ENCODE data around the gene FGD1.
A peak's percentile ranks its signal among the peaks of the same experiment; 100 is the strongest.
"Not testable (repeated sequence)": the region's sequence is repeated elsewhere in the genome, so short reads cannot be mapped to it uniquely, and the experiment has no call there.

Gene FGD1

GRCh38 chrX:54495814-54496516 lies at the start of gene FGD1:
Gene FGD1, minus strand, starts transcription at chrX:54496234. Its CDS starts 802 bp downstream, at chrX:54495432.
- H3K36me3 ChIP-seq (ENCODE audit: control insufficient read depth in 1 of 2, insufficient read depth in 2 of 2, low read length in 2 of 2), result no peaks in the 10 kb centered on the region
- H3K4me1 ChIP-seq (ENCODE audit: control insufficient read depth in 1 of 2, insufficient read depth in 2 of 2, low read length in 2 of 2), result peaks cover 0 to 12% of the 10 kb centered on the region in 2 donors
- no peaks in the 10 kb centered on the region for H3K27me3 ChIP-seq (ENCODE audit: low read depth, low read length)
- peak within 1 kb of the TSS; percentile 59 to 64 for H3K4me3 ChIP-seq (ENCODE audit: low read depth in 1 of 2, low read length in 2 of 2)
- H3K9me3 ChIP-seq (ENCODE audit: control insufficient read depth in 1 of 2, low read length in 2 of 2), result no peaks in the 10 kb centered on the region
- no peak within 1 kb of the TSS for H3K27ac ChIP-seq (ENCODE audit: low read length)

- H3K27ac ChIP-seq (ENCODE audit: low read length); H3K9me3 ChIP-seq (ENCODE audit: control insufficient read depth in 1 of 2, low read length in 2 of 2); H3K27me3 ChIP-seq (ENCODE audit: low read depth, low read length); H3K4me3 ChIP-seq (ENCODE audit: low read depth in 1 of 2, low read length in 2 of 2); H3K4me1 ChIP-seq (ENCODE audit: control insufficient read depth in 1 of 2, insufficient read depth in 2 of 2, low read length in 2 of 2): not testable (repeated sequence)
- H3K36me3 ChIP-seq (ENCODE audit: control insufficient read depth in 1 of 2, insufficient read depth in 2 of 2, low read length in 2 of 2), result peaks cover 39 to 44% of the 10 kb centered on the region in 2 donors
These were observed 46.2 kb upstream of the FGD1 start for GRCh38 chrX:54542239-54542638.

GRCh38 chrX:54540289-54540688 lies 44.3 kb upstream of the FGD1 start:
- no peaks in the 10 kb centered on the region for H3K4me1 ChIP-seq (ENCODE audit: control insufficient read depth in 1 of 2, insufficient read depth in 2 of 2, low read length in 2 of 2)
- H3K27ac ChIP-seq (ENCODE audit: low read length), result no peak overlapping the region
- H3K27me3 ChIP-seq (ENCODE audit: low read depth, low read length), result no peaks in the 10 kb centered on the region
- peaks cover 34 to 39% of the 10 kb centered on the region in 2 donors for H3K36me3 ChIP-seq (ENCODE audit: control insufficient read depth in 1 of 2, insufficient read depth in 2 of 2, low read length in 2 of 2)
- H3K4me3 ChIP-seq (ENCODE audit: low read depth in 1 of 2, low read length in 2 of 2), result no peak overlapping the region
- no peaks in the 10 kb centered on the region for H3K9me3 ChIP-seq (ENCODE audit: control insufficient read depth in 1 of 2, low read length in 2 of 2)

- no peak overlapping the region for H3K27ac ChIP-seq (ENCODE audit: low read length)
- H3K36me3 ChIP-seq (ENCODE audit: control insufficient read depth in 1 of 2, insufficient read depth in 2 of 2, low read length in 2 of 2), result peaks cover 5 to 10% of the 10 kb centered on the region in 2 donors
- H3K27me3 ChIP-seq (ENCODE audit: low read depth, low read length), result no peaks in the 10 kb centered on the region
- H3K4me3 ChIP-seq (ENCODE audit: low read depth in 1 of 2, low read length in 2 of 2), result no peak overlapping the region
- peaks cover 0 to 28% of the 10 kb centered on the region in 2 donors for H3K4me1 ChIP-seq (ENCODE audit: control insufficient read depth in 1 of 2, insufficient read depth in 2 of 2, low read length in 2 of 2)
- no peaks in the 10 kb centered on the region for H3K9me3 ChIP-seq (ENCODE audit: control insufficient read depth in 1 of 2, low read length in 2 of 2)
These were observed 38.2 kb upstream of the FGD1 start for GRCh38 chrX:54534271-54534670.

- H3K27ac ChIP-seq (ENCODE audit: low read length), result peak overlapping the region; percentile 69
- peaks cover 0 to 28% of the 10 kb centered on the region in 2 donors for H3K4me1 ChIP-seq (ENCODE audit: control insufficient read depth in 1 of 2, insufficient read depth in 2 of 2, low read length in 2 of 2)
- H3K4me3 ChIP-seq (ENCODE audit: low read depth in 1 of 2, low read length in 2 of 2), result peak overlapping the region; percentile 78 to 91
- no peaks in the 10 kb centered on the region for H3K27me3 ChIP-seq (ENCODE audit: low read depth, low read length)
- H3K36me3 ChIP-seq (ENCODE audit: control insufficient read depth in 1 of 2, insufficient read depth in 2 of 2, low read length in 2 of 2), result no peaks in the 10 kb centered on the region
- H3K9me3 ChIP-seq (ENCODE audit: control insufficient read depth in 1 of 2, low read length in 2 of 2), result no peaks in the 10 kb centered on the region
These were observed 34.4 kb upstream of the FGD1 start for GRCh38 chrX:54530357-54530900.

GRCh38 chrX:54529552-54530356 lies 33.7 kb upstream of the FGD1 start, which contains the start of gene GNL3L:
Gene GNL3L, plus strand, starts transcription at chrX:54530219. Its CDS starts 2,348 bp downstream, at chrX:54532567.
- peak within 1 kb of the TSS; percentile 82 for H3K27ac ChIP-seq (ENCODE audit: low read length)
- H3K4me3 ChIP-seq (ENCODE audit: low read depth in 1 of 2, low read length in 2 of 2), result peak within 1 kb of the TSS; percentile 78 to 91
- no peaks in the 10 kb centered on the region for H3K9me3 ChIP-seq (ENCODE audit: control insufficient read depth in 1 of 2, low read length in 2 of 2)
- H3K4me1 ChIP-seq (ENCODE audit: control insufficient read depth in 1 of 2, insufficient read depth in 2 of 2, low read length in 2 of 2), result peaks cover 0 to 27% of the 10 kb centered on the region in 2 donors
- H3K36me3 ChIP-seq (ENCODE audit: control insufficient read depth in 1 of 2, insufficient read depth in 2 of 2, low read length in 2 of 2), result no peaks in the 10 kb centered on the region
- no peaks in the 10 kb centered on the region for H3K27me3 ChIP-seq (ENCODE audit: low read depth, low read length)

GRCh38 chrX:54529151-54529550 lies 33.1 kb upstream of the FGD1 start:
- Histone ChIP-seq H3K9me3 (ENCODE audit: control insufficient read depth in 1 of 2, low read length in 2 of 2) (no peaks in the 10 kb centered on the region), H3K27me3 (ENCODE audit: low read depth, low read length) (no peaks in the 10 kb centered on the region), H3K4me3 (ENCODE audit: low read depth in 1 of 2, low read length in 2 of 2) (peak overlapping the region; percentile 68 to 78), H3K36me3 (ENCODE audit: control insufficient read depth in 1 of 2, insufficient read depth in 2 of 2, low read length in 2 of 2) (no peaks in the 10 kb centered on the region), H3K4me1 (ENCODE audit: control insufficient read depth in 1 of 2, insufficient read depth in 2 of 2, low read length in 2 of 2) (peaks cover 0 to 21% of the 10 kb centered on the region in 2 donors), H3K27ac (ENCODE audit: low read length) (no peak overlapping the region)

- Histone ChIP-seq H3K27me3 (ENCODE audit: low read depth, low read length) (no peaks in the 10 kb centered on the region), H3K27ac (ENCODE audit: low read length) (no peak overlapping the region), H3K36me3 (ENCODE audit: control insufficient read depth in 1 of 2, insufficient read depth in 2 of 2, low read length in 2 of 2) (no peaks in the 10 kb centered on the region), H3K9me3 (ENCODE audit: control insufficient read depth in 1 of 2, low read length in 2 of 2) (no peaks in the 10 kb centered on the region), H3K4me1 (ENCODE audit: control insufficient read depth in 1 of 2, insufficient read depth in 2 of 2, low read length in 2 of 2) (no peaks in the 10 kb centered on the region), H3K4me3 (ENCODE audit: low read depth in 1 of 2, low read length in 2 of 2) (no peak overlapping the region)
These were observed 13.4 kb upstream of the FGD1 start for GRCh38 chrX:54509400-54509799.

- H3K36me3 ChIP-seq (ENCODE audit: control insufficient read depth in 1 of 2, insufficient read depth in 2 of 2, low read length in 2 of 2), result no peaks in the 10 kb centered on the region
These were observed 902 bp upstream of the FGD1 start for GRCh38 chrX:54496936-54497335.

GRCh38 chrX:54496517-54496852 lies 451 bp upstream of the FGD1 start:
- H3K9me3 ChIP-seq (ENCODE audit: control insufficient read depth in 1 of 2, low read length in 2 of 2), result no peaks in the 10 kb centered on the region
- peaks cover 0 to 12% of the 10 kb centered on the region in 2 donors for H3K4me1 ChIP-seq (ENCODE audit: control insufficient read depth in 1 of 2, insufficient read depth in 2 of 2, low read length in 2 of 2)
- no peaks in the 10 kb centered on the region for H3K36me3 ChIP-seq (ENCODE audit: control insufficient read depth in 1 of 2, insufficient read depth in 2 of 2, low read length in 2 of 2)
- H3K27me3 ChIP-seq (ENCODE audit: low read depth, low read length), result no peaks in the 10 kb centered on the region
- H3K27ac ChIP-seq (ENCODE audit: low read length), result no peak overlapping the region
- H3K4me3 ChIP-seq (ENCODE audit: low read depth in 1 of 2, low read length in 2 of 2), result peak overlapping the region; percentile 59 to 64

More at GRCh38 chrX:54496936-54497335, 902 bp upstream of the FGD1 start:
- Histone ChIP-seq H3K9me3 (ENCODE audit: control insufficient read depth in 1 of 2, low read length in 2 of 2) (no peaks in the 10 kb centered on the region), H3K4me3 (ENCODE audit: low read depth in 1 of 2, low read length in 2 of 2) (peak overlapping the region; percentile 59 to 64), H3K27me3 (ENCODE audit: low read depth, low read length) (no peaks in the 10 kb centered on the region), H3K27ac (ENCODE audit: low read length) (no peak overlapping the region), H3K4me1 (ENCODE audit: control insufficient read depth in 1 of 2, insufficient read depth in 2 of 2, low read length in 2 of 2) (peaks cover 0 to 12% of the 10 kb centered on the region in 2 donors)
